ENCODE results near the gene SPARC.

DNA sequence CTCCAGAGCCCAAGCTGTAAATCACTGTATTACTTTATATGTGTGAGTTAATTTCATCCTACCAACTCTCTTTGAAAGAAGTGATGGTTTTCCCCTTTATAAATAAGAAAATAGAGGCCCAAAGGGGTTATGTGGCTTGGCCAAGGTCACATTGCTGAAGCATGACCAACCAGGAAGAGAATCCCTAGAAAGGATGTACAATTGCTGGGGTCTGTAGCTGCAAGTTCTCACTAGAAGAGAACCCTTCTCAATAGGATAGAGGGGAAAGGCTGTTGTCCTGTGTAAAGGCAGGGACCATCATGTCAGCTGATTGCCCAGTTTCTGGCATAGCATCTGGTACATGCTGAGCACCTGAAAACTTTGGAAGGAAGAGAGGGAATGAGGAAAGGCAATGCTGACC is 56.6 kb downstream of the SPARC start:
- TF ChIP-seq PATZ1 (CRISPR knock-in tag; IDR thresholded peaks at IDR 0.05; ENCODE audit: borderline replicate concordance) (no peak), ZC3H10 (CRISPR knock-in tag; IDR thresholded peaks at IDR 0.05) (no peak), TCF4 (CRISPR knock-in tag; IDR thresholded peaks at IDR 0.05; ENCODE audit: borderline replicate concordance) (no peak), ZFP3 (CRISPR knock-in tag; IDR thresholded peaks at IDR 0.05) (no peak), TOX (CRISPR knock-in tag; IDR thresholded peaks at IDR 0.05; ENCODE audit: borderline replicate concordance) (no peak), BACH2 (CRISPR knock-in tag; IDR thresholded peaks at IDR 0.05; ENCODE audit: borderline replicate concordance) (no peak), ZFP30 (CRISPR knock-in tag; IDR thresholded peaks at IDR 0.05) (no peak), SNAI2 (CRISPR knock-in tag; IDR thresholded peaks at IDR 0.05) (no peak), OSR1 (CRISPR knock-in tag; IDR thresholded peaks at IDR 0.05) (no peak), GLIS3 (CRISPR knock-in tag; IDR thresholded peaks at IDR 0.05) (no peak), ZNF70 (CRISPR knock-in tag; IDR thresholded peaks at IDR 0.05) (no peak)
